ENCODE data around the gene FOXP1. TPM values are rescaled to one million over a fixed set of nuclear protein-coding genes. Genes with fewer than 3 reads are reported as not detected.
A peak's percentile ranks its signal among the peaks of the same experiment; 100 is the strongest.

FOXP1 gene
- total RNA-seq, 2 experiments from 2014 or later = 108 to 153 TPM

- Mint-ChIP-seq H3K27me3 (no peaks in the 10 kb centered on the region), H3K9me3 (ENCODE audit: low read depth) (no peaks in the 10 kb centered on the region), H3K27ac (peak overlapping the region; percentile 24), H3K4me1 (peaks cover 72% of the 10 kb centered on the region), H3K4me3 (no peak overlapping the region), H3K36me3 (ENCODE audit: low read depth) (peaks cover 19% of the 10 kb centered on the region)
- ChIA-PET CTCF (interaction anchor here (0.8 to 1.2 kb wide), 4 partner anchors 52 to 166 kb away, joined by 3 read pairs; no protein-coding TSS in a partner anchor), POLR2A (interaction anchor here (0.6 to 0.7 kb wide), 3 partner anchors 28 to 590 kb away, joined by 3 read pairs; no protein-coding TSS in a partner anchor)
- DNase-seq (no peak), ATAC-seq (no peak)
- intact Hi-C loops (cut with DNase I, micrococcal nuclease) = no loop called here
Measured at GRCh38 chr3:71356265-71356664, 227.3 kb downstream of the FOXP1 start.

DNA sequence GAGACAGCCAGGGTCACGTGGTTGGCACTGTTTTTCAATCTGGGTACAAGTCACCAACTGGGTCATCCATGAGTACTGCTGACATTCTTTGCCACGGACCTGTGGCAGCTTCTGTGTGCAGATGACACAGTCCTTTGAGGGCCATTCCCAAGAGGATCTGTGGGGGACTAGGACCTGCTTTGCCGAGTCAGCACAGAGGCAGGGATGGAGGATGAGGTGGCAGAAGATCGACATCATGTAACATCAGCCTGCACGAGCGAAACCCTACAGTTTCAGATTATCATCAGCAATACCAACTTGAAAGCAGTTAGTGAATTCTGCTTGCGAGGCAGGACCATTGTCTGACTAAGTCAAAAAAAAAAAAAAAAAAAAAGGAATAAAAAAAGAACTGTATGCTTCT lies 227.7 kb downstream of the FOXP1 start:
- Mint-ChIP-seq H3K4me3 (no peak overlapping the region), H3K27ac (no peak overlapping the region), H3K4me1 (peaks cover 71% of the 10 kb centered on the region), H3K9me3 (ENCODE audit: low read depth) (no peaks in the 10 kb centered on the region), H3K36me3 (ENCODE audit: low read depth) (peaks cover 22% of the 10 kb centered on the region), H3K27me3 (no peaks in the 10 kb centered on the region)
- ATAC-seq (peak; percentile 27), DNase-seq (peak; percentile 68)
- ChIA-PET POLR2A (interaction anchor here (0.6 to 0.7 kb wide), 3 partner anchors 28 to 590 kb away, joined by 3 read pairs; no protein-coding TSS in a partner anchor), CTCF (interaction anchor here (0.8 to 1.0 kb wide), 3 partner anchors 52 to 159 kb away, joined by 3 read pairs; no protein-coding TSS in a partner anchor)
- intact Hi-C loops (cut with DNase I, micrococcal nuclease) = no loop called here

- DNase-seq (no peak), ATAC-seq (no peak)
- H3K27me3 Mint-ChIP-seq = no peaks in the 10 kb centered on the region
- no peaks in the 10 kb centered on the region for H3K9me3 Mint-ChIP-seq (ENCODE audit: low read depth)
- H3K36me3 Mint-ChIP-seq (ENCODE audit: low read depth) = peaks cover 25% of the 10 kb centered on the region
- H3K4me1 Mint-ChIP-seq = peaks cover 70% of the 10 kb centered on the region
- CTCF ChIA-PET = interaction anchor here (1.0 kb wide), 1 partner anchor 232 kb away, joined by 3 read pairs; no protein-coding TSS in a partner anchor
- intact Hi-C loops (cut with DNase I, micrococcal nuclease) = no loop called here
- no peak overlapping the region for H3K4me3 Mint-ChIP-seq
- no peak overlapping the region for H3K27ac Mint-ChIP-seq
- POLR2A ChIA-PET = interaction anchor here (0.6 kb wide), 1 partner anchor 167 kb away, joined by 3 read pairs; no protein-coding TSS in a partner anchor
Measured at GRCh38 chr3:71355037-71355436, 228.5 kb downstream of the FOXP1 start.

GRCh38 chr3:71351403-71352149 lies 232.0 kb downstream of the FOXP1 start:
- Mint-ChIP-seq H3K4me1 (peaks cover 67% of the 10 kb centered on the region), H3K36me3 (ENCODE audit: low read depth) (peaks cover 17% of the 10 kb centered on the region), H3K9me3 (ENCODE audit: low read depth) (no peaks in the 10 kb centered on the region), H3K27ac (no peak overlapping the region), H3K4me3 (no peak overlapping the region), H3K27me3 (no peaks in the 10 kb centered on the region)
- ChIA-PET CTCF (interaction anchor here (0.9 to 1.1 kb wide), 3 partner anchors 11 to 144 kb away, joined by 3 read pairs; no protein-coding TSS in a partner anchor), POLR2A (interaction anchor here (0.5 to 0.6 kb wide), 3 partner anchors 231 to 394 kb away, joined by 3 to 4 read pairs (median 3); no protein-coding TSS in a partner anchor)
- ATAC-seq = no peak
- no peak for DNase-seq
- intact Hi-C loops (cut with DNase I, micrococcal nuclease) = loop anchor here in 1 of 2 experiments (5.0 kb wide), 1 partner anchor 34 kb away; no protein-coding TSS in a partner anchor

DNA sequence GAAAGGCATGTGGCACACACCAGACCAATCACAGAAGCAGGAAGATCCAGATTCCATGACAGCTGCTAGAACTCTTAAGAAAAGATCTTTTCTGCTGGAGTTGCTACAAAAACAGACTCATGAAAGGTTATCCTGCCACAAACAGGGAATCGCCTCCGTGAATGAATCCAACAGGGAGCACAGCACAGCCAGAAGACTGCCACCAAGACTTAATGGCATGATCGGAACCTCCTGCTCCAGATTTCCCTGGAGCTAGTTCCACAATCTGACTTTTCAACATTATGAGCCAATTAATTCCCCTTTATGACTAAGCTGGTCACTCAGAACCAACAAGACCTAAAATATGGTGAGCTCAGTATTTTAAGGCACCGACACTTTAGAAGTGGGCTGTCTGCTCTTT lies 232.5 kb downstream of the FOXP1 start:
- Mint-ChIP-seq H3K9me3 (ENCODE audit: low read depth) (no peaks in the 10 kb centered on the region), H3K27ac (no peak overlapping the region), H3K36me3 (ENCODE audit: low read depth) (peaks cover 19% of the 10 kb centered on the region), H3K4me3 (no peak overlapping the region), H3K27me3 (no peaks in the 10 kb centered on the region), H3K4me1 (peaks cover 63% of the 10 kb centered on the region)
- ATAC-seq (no peak), DNase-seq (no peak)
- POLR2A ChIA-PET = interaction anchor here (0.5 to 0.6 kb wide), 2 partner anchors 232 to 233 kb away, joined by 3 to 4 read pairs; no protein-coding TSS in a partner anchor
- CTCF ChIA-PET = interaction anchor here (0.9 kb wide), 2 partner anchors 39 to 145 kb away, joined by 3 read pairs; no protein-coding TSS in a partner anchor
- intact Hi-C loops (cut with DNase I, micrococcal nuclease) = loop anchor here in 1 of 2 experiments (5.0 kb wide), 1 partner anchor 34 kb away; no protein-coding TSS in a partner anchor

DNA sequence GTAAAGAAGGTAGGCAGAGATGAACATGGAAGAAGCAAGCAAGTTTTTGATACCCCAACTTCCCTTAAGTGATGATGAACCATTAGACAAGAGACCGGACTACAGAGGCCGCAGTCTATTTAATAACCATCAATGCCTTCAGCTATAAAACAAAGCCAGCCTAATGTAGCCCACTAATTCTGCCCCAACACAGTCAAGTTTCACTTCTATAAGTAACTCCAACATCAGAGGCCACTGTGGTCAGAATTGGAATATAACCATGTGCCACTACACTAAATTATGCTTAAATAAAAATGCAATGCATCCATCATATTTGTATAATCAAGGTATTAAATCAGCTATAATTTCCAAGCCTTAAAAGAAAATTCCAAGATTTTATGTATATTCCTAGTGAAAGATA lies 234.7 kb downstream of the FOXP1 start:
- H3K36me3 Mint-ChIP-seq (ENCODE audit: low read depth) = peaks cover 21% of the 10 kb centered on the region
- intact Hi-C loops (cut with DNase I, micrococcal nuclease) = no loop called here
- no peaks in the 10 kb centered on the region for H3K9me3 Mint-ChIP-seq (ENCODE audit: low read depth)
- H3K27me3 Mint-ChIP-seq = no peaks in the 10 kb centered on the region
- DNase-seq (no peak), ATAC-seq (no peak)
- peaks cover 54% of the 10 kb centered on the region for H3K4me1 Mint-ChIP-seq
- no peak overlapping the region for H3K4me3 Mint-ChIP-seq
- POLR2A ChIA-PET = interaction anchor here (1.1 kb wide), 1 partner anchor 35 kb away, joined by 5 read pairs; no protein-coding TSS in a partner anchor
- CTCF ChIA-PET = interaction anchor here (0.6 to 1.5 kb wide), 4 partner anchors 26 to 159 kb away, joined by 3 to 4 read pairs (median 4); no protein-coding TSS in a partner anchor
- no peak overlapping the region for H3K27ac Mint-ChIP-seq

DNA sequence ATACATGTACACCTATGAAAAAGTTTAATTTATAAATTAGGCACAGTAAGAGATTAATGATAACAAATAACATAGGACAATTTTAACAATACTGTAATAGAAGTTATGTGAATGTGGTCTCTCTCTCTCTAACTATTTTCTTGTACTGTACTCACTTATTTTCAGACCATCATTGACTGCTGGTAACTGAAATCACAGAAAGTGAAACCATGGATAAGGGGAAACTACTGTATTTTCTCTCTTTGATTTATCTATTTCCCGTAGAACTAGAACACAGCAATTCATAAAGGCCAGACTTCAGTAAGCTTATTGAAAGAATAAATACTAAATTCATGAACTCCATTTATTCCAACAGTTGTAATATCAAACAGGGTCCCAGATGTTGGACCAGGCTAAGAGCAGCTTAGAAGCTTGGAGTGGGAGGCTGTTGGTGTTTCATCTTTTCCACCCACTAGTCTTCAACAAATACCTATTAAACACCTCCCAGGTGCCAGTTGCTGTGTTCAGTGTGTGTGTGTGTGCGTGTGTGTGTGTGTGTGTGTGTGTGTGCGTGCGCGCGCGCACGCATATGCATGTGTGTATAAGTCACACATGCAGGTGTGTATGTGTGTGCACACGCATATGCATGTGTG lies 235.4 kb downstream of the FOXP1 start:
- DNase-seq (no peak), ATAC-seq (peak; percentile 58)
- Mint-ChIP-seq H3K4me1 (peaks cover 58% of the 10 kb centered on the region), H3K4me3 (peak overlapping the region; percentile 24), H3K9me3 (ENCODE audit: low read depth) (no peaks in the 10 kb centered on the region), H3K36me3 (ENCODE audit: low read depth) (peaks cover 18% of the 10 kb centered on the region), H3K27ac (no peak overlapping the region), H3K27me3 (no peaks in the 10 kb centered on the region)
- POLR2A ChIA-PET = interaction anchor here (1.1 kb wide), 1 partner anchor 35 kb away, joined by 5 read pairs; no protein-coding TSS in a partner anchor
- CTCF ChIA-PET = interaction anchor here (1.5 kb wide), 1 partner anchor 33 kb away, joined by 4 read pairs; no protein-coding TSS in a partner anchor
- intact Hi-C loops (cut with DNase I, micrococcal nuclease) = no loop called here

- ATAC-seq (no peak), DNase-seq (no peak)
- CTCF ChIA-PET = interaction anchor here (0.5 kb wide), 1 partner anchor 85 kb away, joined by 8 read pairs; no protein-coding TSS in a partner anchor
- no peak overlapping the region for H3K27ac Mint-ChIP-seq
- intact Hi-C loops (cut with DNase I, micrococcal nuclease) = no loop called here
- no peak overlapping the region for H3K4me3 Mint-ChIP-seq
- peaks cover 5% of the 10 kb centered on the region for H3K9me3 Mint-ChIP-seq (ENCODE audit: low read depth)
- POLR2A ChIA-PET = no interaction called here
- peaks cover 13% of the 10 kb centered on the region for H3K36me3 Mint-ChIP-seq (ENCODE audit: low read depth)
- peaks cover 54% of the 10 kb centered on the region for H3K4me1 Mint-ChIP-seq
- H3K27me3 Mint-ChIP-seq = no peaks in the 10 kb centered on the region
Measured at GRCh38 chr3:71346061-71346460, 237.5 kb downstream of the FOXP1 start.

- POLR2A ChIA-PET = no interaction called here
- H3K27ac Mint-ChIP-seq = no peak overlapping the region
- intact Hi-C loops (cut with DNase I, micrococcal nuclease) = no loop called here
- H3K4me3 Mint-ChIP-seq = no peak overlapping the region
- H3K36me3 Mint-ChIP-seq (ENCODE audit: low read depth) = peaks cover 8% of the 10 kb centered on the region
- no peak for DNase-seq
- peaks cover 7% of the 10 kb centered on the region for H3K9me3 Mint-ChIP-seq (ENCODE audit: low read depth)
- H3K27me3 Mint-ChIP-seq = no peaks in the 10 kb centered on the region
- CTCF ChIA-PET = interaction anchor here (0.5 to 1.5 kb wide), 2 partner anchors 11 to 85 kb away, joined by 3 to 8 read pairs; no protein-coding TSS in a partner anchor
- no peak for ATAC-seq
- H3K4me1 Mint-ChIP-seq = peaks cover 49% of the 10 kb centered on the region
Measured at GRCh38 chr3:71345429-71346040, 238.0 kb downstream of the FOXP1 start.

DNA sequence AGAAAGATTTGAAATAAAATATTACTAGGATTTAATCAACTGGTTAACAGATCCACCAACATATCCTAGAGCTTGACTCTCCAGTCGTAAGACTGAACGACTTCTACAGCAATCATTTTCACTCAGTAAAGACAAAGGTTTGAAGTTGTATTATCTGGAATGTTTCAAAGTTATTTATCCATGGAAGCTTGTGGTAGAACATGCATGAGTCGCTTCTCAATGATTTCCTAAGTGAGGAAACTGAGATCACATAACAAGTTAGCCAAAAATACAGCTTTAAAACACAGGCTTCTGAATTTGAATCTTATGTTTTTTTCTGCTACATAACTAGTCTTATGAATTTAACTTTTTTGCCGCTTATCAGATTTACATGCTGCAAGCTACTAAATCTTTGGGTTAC lies 241.8 kb downstream of the FOXP1 start:
- Mint-ChIP-seq H3K4me1 (peaks cover 37% of the 10 kb centered on the region), H3K9me3 (ENCODE audit: low read depth) (peaks cover 7% of the 10 kb centered on the region), H3K27me3 (no peaks in the 10 kb centered on the region), H3K27ac (no peak overlapping the region), H3K4me3 (no peak overlapping the region), H3K36me3 (ENCODE audit: low read depth) (peaks cover 11% of the 10 kb centered on the region)
- intact Hi-C loops (cut with DNase I, micrococcal nuclease) = loop anchor here in 1 of 2 experiments (2.0 kb wide), 1 partner anchor 25 kb away; no protein-coding TSS in a partner anchor
- no peak for ATAC-seq
- CTCF ChIA-PET = interaction anchor here (0.9 to 1.1 kb wide), 2 partner anchors 36 to 100 kb away, joined by 3 to 5 read pairs; no protein-coding TSS in a partner anchor
- POLR2A ChIA-PET = interaction anchor here (0.7 kb wide), 1 partner anchor 239 kb away, joined by 3 read pairs; no protein-coding TSS in a partner anchor
- DNase-seq = no peak

Measured in activated CD4-positive, alpha-beta T cell treated with anti-CD3 and anti-CD28 coated beads for 36 hours (primary cell).